ENCODE data around the gene SMIM1.

DNA sequence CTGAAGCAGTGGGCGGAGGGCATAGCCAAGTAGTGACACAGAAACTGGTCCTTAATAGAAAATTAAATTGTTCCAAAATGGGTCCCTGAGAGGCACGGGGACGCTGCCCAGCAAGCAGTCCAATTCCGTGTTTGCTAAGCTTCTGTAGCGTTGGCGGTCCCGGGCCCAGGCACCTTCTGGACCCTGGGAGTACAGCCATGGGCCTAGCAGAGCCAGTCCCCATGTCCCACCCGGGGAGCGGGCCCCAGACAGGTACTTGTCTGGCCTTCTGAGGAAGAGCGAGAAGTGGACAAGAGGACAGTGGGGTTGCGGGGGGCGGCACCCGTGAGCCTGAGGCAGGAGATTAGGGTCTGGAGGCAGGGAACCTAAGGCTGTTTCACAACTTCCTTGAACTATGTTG is 31.8 kb upstream of the SMIM1 start:
- no peak for TF ChIP-seq CTCF (IDR thresholded peaks at IDR 0.05)
- TF ChIP-seq POLR2A (IDR thresholded peaks at IDR 0.05) = no peak
